ENCODE data around the gene SGO1.

The SGO1 gene

DNA sequence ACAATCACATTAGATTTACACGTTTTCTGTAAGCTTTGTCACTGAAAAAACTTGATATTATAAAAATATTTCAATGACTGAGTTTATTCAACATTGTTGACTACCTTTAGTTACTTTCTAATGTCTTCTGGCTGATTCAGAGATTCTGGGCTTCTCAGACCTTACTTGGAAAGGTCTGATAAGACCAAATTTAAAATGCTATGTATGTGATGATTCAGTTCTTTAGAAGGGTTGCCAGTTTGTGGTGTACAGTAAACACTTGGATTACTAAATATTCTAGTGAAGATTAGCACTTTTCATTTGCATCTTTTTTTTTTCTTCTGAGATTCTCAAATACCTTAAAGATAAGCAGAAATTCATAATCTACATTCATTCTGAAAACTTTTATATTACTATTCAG, 49.8 kb downstream of the SGO1 start:
- Histone ChIP-seq H3K4me1 (ENCODE audit: control insufficient read depth, insufficient read depth, low read length) (no peaks in the 10 kb centered on the region), H3K27me3 (ENCODE audit: control insufficient read depth, insufficient read depth, low read length) (no peaks in the 10 kb centered on the region), H3K27ac (ENCODE audit: low read depth, low read length) (no peak overlapping the region), H3K9me3 (ENCODE audit: control insufficient read depth, insufficient read depth, low read depth, low read length) (no peaks in the 10 kb centered on the region), H3K9ac (ENCODE audit: low read length) (no peak overlapping the region), H3K4me3 (ENCODE audit: low read depth, low read length) (no peak overlapping the region), H3K36me3 (ENCODE audit: control insufficient read depth, insufficient read depth, low read length) (no peaks in the 10 kb centered on the region)

DNA sequence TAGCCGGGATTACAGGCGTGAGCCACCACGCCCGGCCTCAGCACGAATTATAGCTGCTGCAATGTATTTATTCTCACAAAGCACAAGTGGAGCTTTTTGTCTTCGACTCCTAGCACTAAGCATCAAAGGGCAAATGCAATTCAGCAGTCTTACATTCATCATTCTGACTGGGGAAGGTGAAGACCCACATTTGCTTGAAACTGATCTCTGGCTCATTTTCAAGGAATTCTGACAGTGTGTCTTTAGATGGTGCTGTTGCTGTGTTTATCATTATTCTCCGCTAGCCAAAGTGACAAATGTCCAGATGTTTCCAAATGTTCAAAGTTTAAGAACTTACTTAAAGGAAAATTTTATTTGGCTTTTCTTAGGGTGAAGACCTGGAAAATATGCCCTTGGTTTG, 55.9 kb downstream of the SGO1 start:
- no peak overlapping the region for H3K9ac ChIP-seq (ENCODE audit: low read length)
- H3K4me1 ChIP-seq (ENCODE audit: control insufficient read depth, insufficient read depth, low read length), result no peaks in the 10 kb centered on the region
- no peaks in the 10 kb centered on the region for H3K36me3 ChIP-seq (ENCODE audit: control insufficient read depth, insufficient read depth, low read length)
- no peaks in the 10 kb centered on the region for H3K9me3 ChIP-seq (ENCODE audit: control insufficient read depth, insufficient read depth, low read depth, low read length)
- H3K27me3 ChIP-seq (ENCODE audit: control insufficient read depth, insufficient read depth, low read length), result no peaks in the 10 kb centered on the region
- H3K4me3 ChIP-seq (ENCODE audit: low read depth, low read length), result no peak overlapping the region
- no peak overlapping the region for H3K27ac ChIP-seq (ENCODE audit: low read depth, low read length)

DNA sequence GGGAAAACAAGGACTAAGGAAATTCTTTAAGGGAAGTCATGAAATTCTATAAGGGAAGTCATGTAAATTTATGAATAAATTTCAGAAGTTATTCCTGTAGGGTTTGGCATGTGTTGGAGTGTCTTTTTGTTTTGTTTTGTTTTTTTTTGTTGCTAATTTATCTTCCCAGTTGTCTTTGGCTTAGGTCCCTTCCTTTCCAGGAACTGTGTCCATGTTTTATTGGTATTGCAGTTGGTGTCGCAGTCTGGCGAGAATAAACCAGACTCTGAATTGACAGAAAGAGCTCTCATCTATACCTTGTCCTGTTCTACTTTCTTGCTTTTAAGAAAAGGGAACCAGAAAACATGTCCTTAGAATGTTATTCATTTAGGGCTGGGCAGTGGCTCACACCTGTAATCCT, 57.6 kb downstream of the SGO1 start:
- Histone ChIP-seq H3K27me3 (ENCODE audit: control insufficient read depth, insufficient read depth, low read length) (no peaks in the 10 kb centered on the region), H3K4me1 (ENCODE audit: control insufficient read depth, insufficient read depth, low read length) (no peaks in the 10 kb centered on the region), H3K36me3 (ENCODE audit: control insufficient read depth, insufficient read depth, low read length) (no peaks in the 10 kb centered on the region), H3K4me3 (ENCODE audit: low read depth, low read length) (no peak overlapping the region), H3K9me3 (ENCODE audit: control insufficient read depth, insufficient read depth, low read depth, low read length) (no peaks in the 10 kb centered on the region), H3K9ac (ENCODE audit: low read length) (no peak overlapping the region), H3K27ac (ENCODE audit: low read depth, low read length) (no peak overlapping the region)

DNA sequence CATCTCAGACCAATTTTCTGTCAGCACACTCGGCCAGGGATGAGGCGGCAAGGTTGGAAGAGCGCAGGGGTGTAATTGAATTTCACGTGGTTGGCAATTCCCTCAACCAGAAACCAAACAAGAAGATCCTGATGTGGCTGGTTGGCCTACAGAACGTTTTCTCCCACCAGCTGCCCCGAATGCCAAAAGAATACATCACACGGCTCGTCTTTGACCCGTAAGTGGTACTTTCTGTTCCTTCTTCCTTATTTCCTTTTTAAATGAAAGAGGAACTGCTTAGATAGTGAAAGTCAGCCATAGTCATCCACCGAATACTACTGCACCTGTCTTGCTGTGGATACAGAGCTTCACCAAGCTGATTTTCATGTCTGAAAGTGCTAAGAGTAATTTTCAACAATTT, 60.1 kb downstream of the SGO1 start:
- Histone ChIP-seq H3K27me3 (ENCODE audit: control insufficient read depth, insufficient read depth, low read length) (no peaks in the 10 kb centered on the region), H3K27ac (ENCODE audit: low read depth, low read length) (no peak overlapping the region), H3K9me3 (ENCODE audit: control insufficient read depth, insufficient read depth, low read depth, low read length) (no peaks in the 10 kb centered on the region), H3K4me1 (ENCODE audit: control insufficient read depth, insufficient read depth, low read length) (no peaks in the 10 kb centered on the region), H3K9ac (ENCODE audit: low read length) (no peak overlapping the region), H3K36me3 (ENCODE audit: control insufficient read depth, insufficient read depth, low read length) (no peaks in the 10 kb centered on the region), H3K4me3 (ENCODE audit: low read depth, low read length) (no peak overlapping the region)

DNA sequence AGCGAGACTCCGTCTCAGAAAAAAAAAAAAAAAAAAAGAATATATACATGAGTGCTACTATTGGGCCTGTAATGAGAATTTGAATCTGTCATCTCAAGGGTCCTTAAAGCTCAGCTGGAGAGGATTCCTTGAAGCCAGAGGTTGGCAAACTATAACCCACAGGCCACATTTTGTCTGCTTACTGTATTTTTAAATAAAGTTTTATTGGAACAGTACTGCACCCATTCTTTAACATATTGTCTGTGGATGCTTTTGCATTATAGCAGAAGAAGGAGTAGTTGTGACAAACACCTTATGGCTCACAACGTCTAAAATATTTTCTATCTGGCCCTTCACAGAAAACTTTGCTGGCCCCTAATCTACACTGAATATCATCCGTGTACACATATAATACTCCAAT, 60.7 kb downstream of the SGO1 start:
- no peak overlapping the region for H3K27ac ChIP-seq (ENCODE audit: low read depth, low read length)
- H3K9ac ChIP-seq (ENCODE audit: low read length), result no peak overlapping the region

DNA sequence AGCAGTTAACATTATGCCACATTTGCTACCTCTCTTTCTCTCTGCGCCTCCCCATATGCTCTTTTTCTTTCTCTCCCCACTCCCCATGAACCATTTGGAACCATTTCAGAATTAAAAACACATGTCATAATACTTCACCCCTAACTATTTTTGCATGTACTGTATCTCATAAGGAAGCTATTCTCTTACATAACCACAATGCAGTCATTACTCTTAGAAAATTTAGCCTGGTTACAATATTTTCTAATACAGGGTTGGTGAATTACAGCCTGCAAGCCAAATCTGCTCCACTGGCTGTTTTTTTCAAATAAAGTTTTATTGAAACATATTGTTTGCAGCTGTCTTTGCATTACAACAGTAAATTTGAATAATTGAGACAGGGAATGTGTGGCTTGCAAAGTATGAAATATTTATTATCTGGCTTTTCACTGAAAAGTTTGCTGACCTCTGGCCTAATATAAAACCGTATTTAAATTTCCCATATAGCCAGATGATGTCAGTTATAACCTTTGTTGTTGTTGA, 62.8 kb downstream of the SGO1 start:
- no peaks in the 10 kb centered on the region for H3K4me1 ChIP-seq (ENCODE audit: control insufficient read depth, insufficient read depth, low read length)

More for the DNA sequence above, 60.7 kb downstream of the SGO1 start:
- no peaks in the 10 kb centered on the region for H3K27me3 ChIP-seq (ENCODE audit: control insufficient read depth, insufficient read depth, low read length)
- H3K36me3 ChIP-seq (ENCODE audit: control insufficient read depth, insufficient read depth, low read length), result no peaks in the 10 kb centered on the region
- no peak overlapping the region for H3K4me3 ChIP-seq (ENCODE audit: low read depth, low read length)
- no peaks in the 10 kb centered on the region for H3K9me3 ChIP-seq (ENCODE audit: control insufficient read depth, insufficient read depth, low read depth, low read length)
- no peaks in the 10 kb centered on the region for H3K4me1 ChIP-seq (ENCODE audit: control insufficient read depth, insufficient read depth, low read length)

DNA sequence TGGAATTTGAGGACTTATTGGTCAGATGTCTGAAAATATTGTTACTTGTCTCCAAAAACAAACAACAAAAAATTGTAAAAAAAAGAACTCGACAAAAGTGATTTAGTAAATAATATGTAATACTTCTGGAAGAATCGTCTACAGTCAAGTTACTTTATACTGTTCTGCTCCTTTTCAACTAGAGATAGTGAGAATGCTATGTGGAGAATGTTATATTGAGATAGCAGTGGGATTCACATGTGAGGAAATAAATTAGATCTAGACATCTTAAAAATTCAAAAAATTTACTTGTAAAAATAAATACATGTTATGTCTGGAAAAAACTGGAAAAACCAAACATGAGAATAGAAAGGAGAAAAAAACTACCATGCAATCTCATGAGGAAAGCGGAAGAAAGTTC, 64.9 kb downstream of the SGO1 start:
- no peaks in the 10 kb centered on the region for H3K4me1 ChIP-seq (ENCODE audit: control insufficient read depth, insufficient read depth, low read length)
- H3K4me3 ChIP-seq (ENCODE audit: low read depth, low read length), result no peak overlapping the region
- no peak overlapping the region for H3K27ac ChIP-seq (ENCODE audit: low read depth, low read length)
- H3K36me3 ChIP-seq (ENCODE audit: control insufficient read depth, insufficient read depth, low read length), result no peaks in the 10 kb centered on the region
- H3K9ac ChIP-seq (ENCODE audit: low read length), result no peak overlapping the region
- H3K9me3 ChIP-seq (ENCODE audit: control insufficient read depth, insufficient read depth, low read depth, low read length), result no peaks in the 10 kb centered on the region
- H3K27me3 ChIP-seq (ENCODE audit: control insufficient read depth, insufficient read depth, low read length), result no peaks in the 10 kb centered on the region

More for the DNA sequence above, 62.8 kb downstream of the SGO1 start:
- Histone ChIP-seq H3K9me3 (ENCODE audit: control insufficient read depth, insufficient read depth, low read depth, low read length) (no peaks in the 10 kb centered on the region), H3K9ac (ENCODE audit: low read length) (no peak overlapping the region), H3K27ac (ENCODE audit: low read depth, low read length) (no peak overlapping the region), H3K27me3 (ENCODE audit: control insufficient read depth, insufficient read depth, low read length) (no peaks in the 10 kb centered on the region), H3K4me3 (ENCODE audit: low read depth, low read length) (no peak overlapping the region), H3K36me3 (ENCODE audit: control insufficient read depth, insufficient read depth, low read length) (no peaks in the 10 kb centered on the region)

All from HUES6 (cell line).